ENCODE data around the gene DRAM1. TPM values are rescaled to one million over a fixed set of nuclear protein-coding genes. Genes with fewer than 3 reads are reported as not detected.

Gene DRAM1
- total RNA-seq, 1 experiment from 2014 or later, result 6.5 TPM

DNA sequence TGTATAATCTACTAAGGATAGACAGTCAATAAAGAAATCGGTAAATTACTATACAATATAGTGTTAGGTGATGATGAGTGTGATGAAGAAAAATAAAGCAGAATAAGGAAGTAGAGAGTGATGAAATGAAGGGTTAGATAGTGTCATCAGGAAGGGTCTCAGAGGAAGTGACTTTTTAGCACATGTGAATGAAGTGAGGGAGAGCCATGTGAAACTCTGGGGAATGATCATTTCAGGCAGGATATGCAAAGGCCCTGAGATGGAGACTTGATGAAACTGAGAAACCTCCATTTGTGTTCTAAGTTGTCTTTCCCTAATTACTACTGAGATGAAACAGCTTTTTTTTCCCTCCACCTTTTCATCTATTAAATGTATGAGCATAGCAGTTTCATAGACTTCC is 27.2 kb upstream of the DRAM1 start:
- no peak overlapping the region for H2AK5ac ChIP-seq (ENCODE audit: insufficient read length, low read length)
- TF ChIP-seq, protein P1, sequence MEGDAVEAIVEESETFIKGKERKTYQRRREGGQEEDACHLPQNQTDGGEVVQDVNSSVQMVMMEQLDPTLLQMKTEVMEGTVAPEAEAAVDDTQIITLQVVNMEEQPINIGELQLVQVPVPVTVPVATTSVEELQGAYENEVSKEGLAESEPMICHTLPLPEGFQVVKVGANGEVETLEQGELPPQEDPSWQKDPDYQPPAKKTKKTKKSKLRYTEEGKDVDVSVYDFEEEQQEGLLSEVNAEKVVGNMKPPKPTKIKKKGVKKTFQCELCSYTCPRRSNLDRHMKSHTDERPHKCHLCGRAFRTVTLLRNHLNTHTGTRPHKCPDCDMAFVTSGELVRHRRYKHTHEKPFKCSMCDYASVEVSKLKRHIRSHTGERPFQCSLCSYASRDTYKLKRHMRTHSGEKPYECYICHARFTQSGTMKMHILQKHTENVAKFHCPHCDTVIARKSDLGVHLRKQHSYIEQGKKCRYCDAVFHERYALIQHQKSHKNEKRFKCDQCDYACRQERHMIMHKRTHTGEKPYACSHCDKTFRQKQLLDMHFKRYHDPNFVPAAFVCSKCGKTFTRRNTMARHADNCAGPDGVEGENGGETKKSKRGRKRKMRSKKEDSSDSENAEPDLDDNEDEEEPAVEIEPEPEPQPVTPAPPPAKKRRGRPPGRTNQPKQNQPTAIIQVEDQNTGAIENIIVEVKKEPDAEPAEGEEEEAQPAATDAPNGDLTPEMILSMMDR (conservative IDR thresholded peaks at IDR 0.05), result no peak
- no CpG with 5 or more reads among the region's 1 CpG for WGBS (ENCODE audit: extremely low coverage, insufficient read length, low lambda C conversion rate)

More for the DNA sequence above, 27.2 kb upstream of the DRAM1 start:
- Histone ChIP-seq H3K9ac (ENCODE audit: extremely low read depth, insufficient read length, low read length) (no peak overlapping the region), H3K23ac (ENCODE audit: insufficient read length, low read depth, low read length) (no peak overlapping the region), H3K14ac (ENCODE audit: insufficient read depth, low read length) (no peak overlapping the region), H2BK15ac (ENCODE audit: low read depth, low read length) (no peak overlapping the region), H2BK20ac (ENCODE audit: low read depth, low read length, poor library complexity, severe bottlenecking) (no peak overlapping the region), H3K4ac (ENCODE audit: low read depth, low read length) (no peak overlapping the region), H3K23me2 (ENCODE audit: insufficient read length, low read depth, low read length, poor library complexity, severe bottlenecking) (no peaks in the 10 kb centered on the region), H3K79me2 (ENCODE audit: insufficient read depth, low read length) (no peaks in the 10 kb centered on the region), H3K56ac (ENCODE audit: insufficient read length, low read depth, low read length) (no peak overlapping the region), H3K79me1 (ENCODE audit: insufficient read depth, low read depth, low read length, poor library complexity, severe bottlenecking) (no peaks in the 10 kb centered on the region), H3K9me3 (ENCODE audit: control insufficient read depth, low read depth, low read length) (no peaks in the 10 kb centered on the region), H4K91ac (ENCODE audit: insufficient read length, low read depth, low read length) (no peak overlapping the region), H4K20me1 (ENCODE audit: control insufficient read depth, insufficient read depth, insufficient read length) (no peaks in the 10 kb centered on the region), H3K27me3 (ENCODE audit: insufficient read depth, low read length) (no peaks in the 10 kb centered on the region), H2AFZ (ENCODE audit: low read length) (no peak overlapping the region), H3K4me1 (ENCODE audit: insufficient read depth, low read length) (no peaks in the 10 kb centered on the region), H2BK12ac (ENCODE audit: insufficient read length, low read depth, low read length) (no peak overlapping the region), H2BK5ac (ENCODE audit: insufficient read length, low read length) (no peak overlapping the region), H4K8ac (replicated peaks; ENCODE audit: insufficient read length, low read depth, low read length) (no peak overlapping the region), H4K5ac (ENCODE audit: insufficient read length, low read depth, low read length) (no peak overlapping the region), H3T11ph (ENCODE audit: low read length) (no peak overlapping the region), H3K4me2 (ENCODE audit: insufficient read depth, insufficient read length, low read length) (no peak overlapping the region), H3K27ac (ENCODE audit: insufficient read length, low read depth, low read length) (no peak overlapping the region), H2BK120ac (ENCODE audit: low read depth, low read length, poor library complexity, severe bottlenecking) (no peak overlapping the region), H3K18ac (ENCODE audit: insufficient read length, low read depth, low read length) (no peak overlapping the region)
- Mint-ChIP-seq H3K36me3 (ENCODE audit: insufficient read depth in 1 of 3, low read depth in 3 of 3) (no peaks in the 10 kb centered on the region), H3K27me3 (ENCODE audit: low read depth) (no peaks in the 10 kb centered on the region), H3K27ac (no peak overlapping the region), H3K4me3 (no peak overlapping the region), H3K4me1 (peaks cover 0 to 2% of the 10 kb centered on the region in 2 experiments; a peak in 1 of 4 replicates), H3K9me3 (no peaks in the 10 kb centered on the region)
- DNase-seq, result no peak
